SJCRH30 (cell line): ENCODE data around the gene TMPRSS7. TPM values are rescaled to one million over a fixed set of nuclear protein-coding genes. Genes with fewer than 3 reads are reported as not detected.
"Not testable (repeated sequence)": the region's sequence is repeated elsewhere in the genome, so short reads cannot be mapped to it uniquely, and the experiment has no call there.

ENCODE experiments used
- DNase-seq, 2 experiments: peaks; one replicate each; pipeline ENCODE4 v3.0.0-alpha.2; 2015 to 2020
- H3K27ac ChIP-seq: fragments of 250-450 bp; sonication (Bioruptor Pico); 2 replicates; pipeline ENCODE4 v1.5.1; 2020; ENCODE audit warnings: mild to moderate bottlenecking, moderate library complexity
- H3K27me3 ChIP-seq: fragments of 250-450 bp; sonication (Bioruptor Pico); 2 replicates; pipeline ENCODE4 v1.5.1; 2020; ENCODE audit warnings: mild to moderate bottlenecking, moderate library complexity
- H3K36me3 ChIP-seq: fragments of 250-450 bp; sonication (Bioruptor Pico); 2 replicates; pipeline ENCODE4 v1.5.1; 2020; ENCODE audit warnings: mild to moderate bottlenecking, moderate library complexity
- H3K4me1 ChIP-seq: fragments of 250-450 bp; sonication (Bioruptor Pico); 2 replicates; pipeline ENCODE4 v1.5.1; 2020; ENCODE audit warnings: mild to moderate bottlenecking, moderate library complexity
- H3K4me3 ChIP-seq: fragments of 250-450 bp; sonication (Bioruptor Pico); 2 replicates; pipeline ENCODE4 v1.5.1; 2020; ENCODE audit warnings: mild to moderate bottlenecking, moderate library complexity
- H3K9me3 ChIP-seq: fragments of 250-450 bp; sonication (Bioruptor Pico); replicated peaks from 2 replicates; pipeline ENCODE4 v1.5.1; 2020; ENCODE audit warnings: mild to moderate bottlenecking, moderate library complexity
- total RNA-seq: library from RNA; depleted of rRNA; stranded (reverse); fragments of >200 nt; shearing (Covaris generic); gene quantifications from 2 replicates; pipeline ENCODE4 v1.2.3, GENCODE V29; 2014

The TMPRSS7 gene
- total RNA-seq, 1 experiment from 2014 or later = not detected

DNA sequence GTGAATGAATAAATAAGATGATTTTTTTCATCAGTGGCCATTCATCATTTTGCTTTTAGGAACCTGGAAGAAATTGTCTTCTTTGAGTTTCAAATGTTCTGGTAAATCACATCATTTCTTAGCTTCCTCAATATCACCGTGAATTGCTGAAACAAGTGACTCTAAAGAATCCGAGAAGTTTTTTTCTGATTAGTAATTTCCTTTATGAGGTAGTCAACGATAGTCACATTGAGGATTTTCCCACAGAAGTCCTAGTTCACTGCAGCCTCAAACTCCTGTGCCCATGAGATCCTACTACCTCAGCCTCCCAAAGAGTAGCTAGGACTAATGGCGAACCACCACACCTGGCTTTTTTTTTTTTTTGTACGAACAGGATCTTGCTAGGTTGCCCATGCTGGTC is 3.6 kb upstream of the TMPRSS7 start:
- no peaks in the 10 kb centered on the region for H3K27me3 ChIP-seq
- no peaks in the 10 kb centered on the region for H3K9me3 ChIP-seq
- H3K36me3 ChIP-seq = no peaks in the 10 kb centered on the region
- peaks cover 3% of the 10 kb centered on the region; the same call in 1 of the 2 replicates for H3K4me1 ChIP-seq
- no peak overlapping the region for H3K4me3 ChIP-seq
- DNase-seq = no peak
- no peak overlapping the region for H3K27ac ChIP-seq

- H3K9me3 ChIP-seq = no peaks in the 10 kb centered on the region
- peaks cover 3% of the 10 kb centered on the region; the same call in 1 of the 2 replicates for H3K4me1 ChIP-seq
- DNase-seq = no peak
- H3K27ac ChIP-seq = no peak overlapping the region
- H3K36me3 ChIP-seq = no peaks in the 10 kb centered on the region
- H3K4me3 ChIP-seq = no peak overlapping the region
- no peaks in the 10 kb centered on the region for H3K27me3 ChIP-seq
Measured at GRCh38 chr3:112032098-112032731, 2.3 kb upstream of the TMPRSS7 start.

DNA sequence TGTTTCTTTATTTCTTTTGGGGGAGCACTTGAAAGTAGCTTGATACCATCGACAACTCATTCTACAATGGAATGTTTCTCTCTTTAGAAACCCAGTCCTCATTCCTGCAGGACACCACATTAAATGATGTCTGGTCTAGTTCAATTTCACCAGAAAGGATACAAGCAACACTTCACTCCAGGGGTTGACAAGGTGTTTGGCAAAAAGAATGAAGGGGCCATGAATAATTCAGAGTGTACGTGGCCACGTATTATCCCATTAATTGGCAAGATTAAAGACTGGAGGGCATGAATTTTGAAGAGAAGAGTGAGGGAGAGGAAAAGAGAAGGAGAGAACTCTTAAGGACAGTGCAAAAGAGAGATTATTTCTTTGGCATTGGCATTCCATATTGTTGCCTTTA is 705 bp downstream of the TMPRSS7 start:
- peaks cover 14% of the 10 kb centered on the region for H3K4me1 ChIP-seq
- H3K36me3 ChIP-seq = no peaks in the 10 kb centered on the region
- no peaks in the 10 kb centered on the region for H3K27me3 ChIP-seq
- H3K9me3 ChIP-seq = no peaks in the 10 kb centered on the region
- H3K27ac ChIP-seq = no peak overlapping the region
- no peak overlapping the region for H3K4me3 ChIP-seq
- DNase-seq = no peak

GRCh38 chr3:112037194-112037593 is 2.7 kb downstream of the TMPRSS7 start:
- H3K4me1 ChIP-seq = peaks cover 14% of the 10 kb centered on the region
- not testable (repeated sequence) for H3K27ac ChIP-seq, H3K4me3 ChIP-seq, H3K36me3 ChIP-seq, DNase-seq, H3K27me3 ChIP-seq, H3K9me3 ChIP-seq

DNA sequence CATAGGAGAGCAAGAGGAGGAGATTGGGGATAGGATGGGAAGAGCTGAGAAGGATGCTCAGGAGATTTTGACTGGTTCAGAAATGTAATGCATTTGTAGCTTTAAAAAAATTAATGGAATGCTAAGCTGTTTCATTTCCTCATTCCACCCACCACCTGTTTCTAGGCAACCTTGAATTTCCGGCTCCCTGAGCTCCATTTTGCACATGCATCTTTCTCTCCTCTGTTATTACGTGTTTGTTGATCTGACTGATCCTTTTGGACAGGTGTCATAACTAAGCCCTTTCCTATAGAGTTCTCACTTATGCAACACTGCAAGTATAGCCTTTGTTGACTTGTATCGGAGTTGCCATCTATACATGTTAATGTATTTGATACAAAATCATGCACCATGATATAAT is 4.3 kb downstream of the TMPRSS7 start:
- H3K27me3 ChIP-seq = no peaks in the 10 kb centered on the region
- no peaks in the 10 kb centered on the region for H3K9me3 ChIP-seq
- no peak overlapping the region for H3K27ac ChIP-seq
- peaks cover 14% of the 10 kb centered on the region for H3K4me1 ChIP-seq
- DNase-seq = peak; percentile 47 to 78
- H3K36me3 ChIP-seq = no peaks in the 10 kb centered on the region
- H3K4me3 ChIP-seq = no peak overlapping the region

DNA sequence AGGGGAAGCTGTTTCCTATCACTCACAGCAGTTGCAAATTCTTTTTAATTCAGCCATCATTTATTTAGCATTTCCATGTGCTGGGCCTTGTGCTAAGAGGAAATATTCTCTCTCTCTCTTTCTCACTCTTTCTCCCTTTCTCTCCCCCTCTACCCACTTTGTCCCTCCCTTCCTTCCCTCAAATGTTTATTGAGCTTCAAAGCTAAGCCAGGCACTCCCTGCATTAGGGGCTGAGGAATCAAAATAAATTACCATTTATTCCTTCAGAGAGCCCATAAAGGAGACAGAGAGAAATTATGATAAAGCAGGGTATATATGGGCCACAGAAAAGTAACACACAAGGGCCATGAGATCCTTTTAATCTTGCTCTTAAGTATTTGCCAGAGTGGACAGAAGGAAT is 6.8 kb downstream of the TMPRSS7 start:
- Histone ChIP-seq H3K27me3 (no peaks in the 10 kb centered on the region), H3K4me3 (no peak overlapping the region), H3K36me3 (no peaks in the 10 kb centered on the region), H3K9me3 (no peaks in the 10 kb centered on the region), H3K4me1 (peaks cover 12% of the 10 kb centered on the region), H3K27ac (no peak overlapping the region)
- DNase-seq = no peak

DNA sequence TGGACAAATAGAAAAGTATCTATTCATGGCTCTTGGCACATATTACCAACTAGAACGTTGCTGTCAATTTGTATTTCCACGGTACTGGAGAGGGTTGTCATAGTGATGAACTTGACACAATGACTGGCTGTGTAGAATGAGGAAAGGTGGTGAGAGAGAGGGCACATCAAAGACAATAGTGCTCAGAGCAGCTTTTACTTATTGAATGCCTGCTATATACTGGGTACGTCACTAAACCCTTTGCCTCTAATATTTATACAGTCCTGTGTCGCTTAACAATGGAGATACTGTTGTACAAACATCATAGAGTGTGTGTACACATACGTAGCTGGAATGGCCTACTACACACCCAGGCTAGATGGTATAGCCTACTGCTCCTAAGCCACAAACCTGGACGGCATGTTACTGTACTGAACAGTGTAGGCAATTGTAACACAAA is 8.3 kb downstream of the TMPRSS7 start:
- H3K4me3 ChIP-seq = no peak overlapping the region
- no peaks in the 10 kb centered on the region for H3K9me3 ChIP-seq

DNA sequence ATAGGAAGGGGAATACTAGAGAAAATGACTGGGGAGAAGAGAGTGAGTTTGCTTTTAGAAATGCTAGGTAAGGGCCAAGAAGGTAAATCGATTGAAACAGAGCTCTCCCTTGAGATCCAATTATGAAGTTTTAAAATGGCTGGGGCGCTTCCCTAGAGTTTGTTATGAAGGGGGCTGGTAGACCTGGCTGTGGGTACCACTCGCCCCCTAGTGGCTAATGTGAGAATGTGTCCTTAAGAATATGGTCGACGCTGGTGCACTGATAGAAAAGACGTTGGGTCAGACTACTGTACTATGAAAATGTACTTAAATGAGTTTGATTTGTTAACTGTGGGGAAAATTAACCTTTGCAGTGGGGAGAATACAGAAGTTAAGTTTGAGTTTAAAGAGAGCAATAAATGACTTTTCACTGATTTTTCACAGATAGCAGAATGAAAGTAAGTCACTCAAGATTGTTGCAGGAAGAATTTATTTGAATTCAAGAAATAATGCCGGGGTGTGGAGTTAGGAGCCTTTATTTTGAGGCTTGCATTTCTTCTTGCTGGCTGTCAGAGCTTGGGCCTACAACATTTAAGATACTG is 9.2 kb downstream of the TMPRSS7 start:
- no peaks in the 10 kb centered on the region for H3K27me3 ChIP-seq
- peak; percentile 68 to 93 for DNase-seq
- peaks cover 8% of the 10 kb centered on the region for H3K4me1 ChIP-seq
- H3K4me3 ChIP-seq = no peak overlapping the region
- no peak overlapping the region; the same call in 1 of the 2 replicates for H3K27ac ChIP-seq
- H3K9me3 ChIP-seq = no peaks in the 10 kb centered on the region
- no peaks in the 10 kb centered on the region for H3K36me3 ChIP-seq

More for the DNA sequence above, 8.3 kb downstream of the TMPRSS7 start:
- peak in 1 of 2 experiments; percentile 16 for DNase-seq
- Histone ChIP-seq H3K4me1 (peaks cover 12% of the 10 kb centered on the region), H3K36me3 (no peaks in the 10 kb centered on the region), H3K27me3 (no peaks in the 10 kb centered on the region), H3K27ac (no peak overlapping the region)

- Histone ChIP-seq H3K27ac (no peak overlapping the region), H3K9me3 (no peaks in the 10 kb centered on the region), H3K36me3 (no peaks in the 10 kb centered on the region), H3K4me1 (no peaks in the 10 kb centered on the region), H3K4me3 (no peak overlapping the region), H3K27me3 (no peaks in the 10 kb centered on the region)
- DNase-seq = no peak
Measured at GRCh38 chr3:112046599-112046998, 12.1 kb downstream of the TMPRSS7 start.

DNA sequence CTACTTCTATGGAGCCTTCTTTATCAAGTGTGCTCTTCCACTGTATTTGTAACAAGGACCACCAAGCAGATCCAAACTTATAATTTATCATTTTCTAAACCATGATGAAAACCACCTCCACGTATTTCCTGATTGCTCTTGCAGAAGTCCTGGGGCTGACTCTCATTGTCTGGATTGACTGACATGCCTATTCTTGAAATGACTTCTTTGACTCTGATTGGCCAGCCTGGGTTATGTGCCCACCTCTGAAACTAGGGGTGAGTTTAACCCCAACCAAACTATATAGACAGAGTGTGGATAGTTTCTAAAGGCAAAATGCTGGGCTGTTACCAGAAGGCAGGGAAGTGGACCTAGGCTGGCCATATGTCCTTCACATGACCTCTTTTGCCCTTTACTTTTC is 12.7 kb downstream of the TMPRSS7 start:
- no peak for DNase-seq
- H3K4me3 ChIP-seq = no peak overlapping the region
- no peaks in the 10 kb centered on the region for H3K36me3 ChIP-seq
- no peaks in the 10 kb centered on the region for H3K4me1 ChIP-seq
- no peaks in the 10 kb centered on the region for H3K9me3 ChIP-seq
- no peaks in the 10 kb centered on the region for H3K27me3 ChIP-seq
- no peak overlapping the region for H3K27ac ChIP-seq

GRCh38 chr3:112048911-112049310 is 14.4 kb downstream of the TMPRSS7 start:
- H3K27me3 ChIP-seq = no peaks in the 10 kb centered on the region
- H3K4me1 ChIP-seq = no peaks in the 10 kb centered on the region
- DNase-seq = no peak
- no peak overlapping the region for H3K27ac ChIP-seq
- H3K4me3 ChIP-seq = no peak overlapping the region
- no peaks in the 10 kb centered on the region for H3K9me3 ChIP-seq
- no peaks in the 10 kb centered on the region for H3K36me3 ChIP-seq

GRCh38 chr3:112053229-112053628 is 18.7 kb downstream of the TMPRSS7 start:
- H3K27ac ChIP-seq = no peak overlapping the region
- H3K36me3 ChIP-seq = no peaks in the 10 kb centered on the region
- DNase-seq = no peak

DNA sequence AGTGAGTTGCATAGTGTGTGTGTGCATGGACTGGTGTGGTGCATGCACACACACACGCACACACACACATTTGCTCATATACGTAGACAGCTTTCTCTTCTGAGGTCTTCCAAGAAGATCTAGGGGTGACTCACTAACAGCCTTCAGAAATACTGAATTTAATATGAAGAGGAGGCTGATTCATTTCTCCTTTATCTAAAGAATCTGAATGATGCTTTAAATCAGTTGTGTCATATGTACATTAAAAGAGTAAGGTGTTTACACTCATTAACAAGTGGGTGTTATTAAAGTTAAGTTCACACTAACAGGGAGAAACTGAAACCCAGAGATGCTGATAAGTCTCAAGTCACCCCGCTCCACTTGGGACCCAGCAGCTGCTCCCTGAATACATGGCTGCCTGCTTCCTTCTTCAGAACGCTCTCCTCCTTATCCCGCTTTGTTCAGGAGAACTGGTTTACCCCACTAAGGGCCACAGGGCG is 22.0 kb downstream of the TMPRSS7 start:
- no peaks in the 10 kb centered on the region for H3K9me3 ChIP-seq
- no peak overlapping the region for H3K4me3 ChIP-seq
- DNase-seq = no peak
- no peaks in the 10 kb centered on the region for H3K36me3 ChIP-seq
- H3K27me3 ChIP-seq = no peaks in the 10 kb centered on the region
- peaks cover 7% of the 10 kb centered on the region; the same call in 1 of the 2 replicates for H3K4me1 ChIP-seq
- H3K27ac ChIP-seq = no peak overlapping the region

More at GRCh38 chr3:112053229-112053628, 18.7 kb downstream of the TMPRSS7 start:
- H3K4me3 ChIP-seq = no peak overlapping the region
- no peaks in the 10 kb centered on the region for H3K27me3 ChIP-seq
- no peaks in the 10 kb centered on the region for H3K4me1 ChIP-seq
- no peaks in the 10 kb centered on the region for H3K9me3 ChIP-seq

- Histone ChIP-seq H3K27ac (no peak overlapping the region), H3K4me3 (no peak overlapping the region), H3K36me3 (no peaks in the 10 kb centered on the region), H3K4me1 (peaks cover 9% of the 10 kb centered on the region; the same call in 1 of the 2 replicates), H3K9me3 (no peaks in the 10 kb centered on the region), H3K27me3 (no peaks in the 10 kb centered on the region)
- DNase-seq = no peak
Measured at GRCh38 chr3:112059497-112059896, 25.0 kb downstream of the TMPRSS7 start.

- H3K4me1 ChIP-seq = peaks cover 9% of the 10 kb centered on the region; the same call in 1 of the 2 replicates
- no peaks in the 10 kb centered on the region for H3K36me3 ChIP-seq
- no peaks in the 10 kb centered on the region for H3K9me3 ChIP-seq
- no peak for DNase-seq
- no peaks in the 10 kb centered on the region for H3K27me3 ChIP-seq
- no peak overlapping the region for H3K27ac ChIP-seq
- H3K4me3 ChIP-seq = no peak overlapping the region
Measured at GRCh38 chr3:112061152-112061551, 26.6 kb downstream of the TMPRSS7 start.
